GM12873 (cell line): Measurements from ENCODE around the gene PDE4D.

ENCODE experiments used
- CTCF ChIP-seq: IDR thresholded peaks from 2 replicates; pipeline ENCODE4 v1.5.1; 2012; ENCODE audit warnings: low read depth, mild to moderate bottlenecking, moderate library complexity, low read length, control low read depth; ENCODE audit not compliant: insufficient read depth; ENCODE audit errors: missing control alignments

PDE4D gene

GRCh38 chr5:59755476-59755875 lies 138.1 kb downstream of the PDE4D start:
- no peak for TF ChIP-seq CTCF

DNA sequence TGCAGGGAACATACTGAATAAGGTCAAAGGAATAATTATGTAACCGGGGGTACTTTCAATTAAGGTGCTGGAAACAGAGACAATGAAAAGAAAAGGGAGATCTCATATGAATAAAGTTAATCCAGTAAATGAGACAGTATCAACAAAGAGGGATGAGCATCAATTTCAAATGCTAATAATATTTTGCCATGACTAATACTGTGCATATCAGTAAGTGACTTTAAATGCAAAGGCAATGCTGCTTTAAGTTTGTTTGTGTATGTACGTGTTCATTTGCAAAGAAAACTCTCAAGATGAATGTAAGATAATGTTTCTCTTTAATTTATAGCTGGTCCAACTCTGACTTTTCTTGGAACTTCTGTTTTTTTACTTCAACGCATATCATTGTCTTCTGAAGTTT lies 139.9 kb downstream of the PDE4D start:
- no peak for TF ChIP-seq CTCF

DNA sequence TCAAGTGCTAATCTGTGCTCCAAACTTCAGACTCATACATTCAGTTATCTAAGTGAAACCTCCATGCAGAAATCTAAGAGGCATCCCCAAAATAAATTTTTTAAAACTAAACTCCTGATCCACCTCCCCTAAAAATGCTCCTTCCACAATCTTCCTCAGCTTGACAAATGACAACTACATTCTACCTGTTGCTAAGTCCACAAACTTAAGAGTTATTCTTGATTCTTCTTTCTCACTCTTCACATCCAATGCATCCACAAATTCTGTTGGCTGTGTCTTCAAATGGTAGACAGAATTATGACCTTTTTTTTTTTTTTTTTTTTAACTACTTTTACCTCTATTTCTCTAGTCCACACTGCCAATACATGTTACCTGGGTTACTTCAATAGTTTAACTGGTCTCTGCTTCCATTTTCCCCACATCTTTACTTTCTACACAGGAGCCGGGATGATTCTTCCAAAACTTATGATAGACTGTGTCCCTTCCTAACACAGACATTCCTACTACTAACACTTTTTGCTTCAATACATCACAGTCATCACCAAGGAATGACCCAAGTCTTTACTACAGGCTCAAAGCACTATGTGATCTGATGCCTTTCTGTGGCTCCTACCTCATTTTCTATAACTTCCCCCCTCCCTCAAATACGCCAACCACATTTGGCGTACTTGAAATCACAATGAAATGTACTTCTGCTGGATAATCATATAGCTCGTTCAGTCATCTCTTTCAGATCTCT lies 143.6 kb downstream of the PDE4D start:
- TF ChIP-seq CTCF = no peak

GRCh38 chr5:59746241-59746765 lies 147.2 kb downstream of the PDE4D start:
- no peak for TF ChIP-seq CTCF

- no peak for TF ChIP-seq CTCF
These were observed 148.1 kb downstream of the PDE4D start for GRCh38 chr5:59745415-59745863.

DNA sequence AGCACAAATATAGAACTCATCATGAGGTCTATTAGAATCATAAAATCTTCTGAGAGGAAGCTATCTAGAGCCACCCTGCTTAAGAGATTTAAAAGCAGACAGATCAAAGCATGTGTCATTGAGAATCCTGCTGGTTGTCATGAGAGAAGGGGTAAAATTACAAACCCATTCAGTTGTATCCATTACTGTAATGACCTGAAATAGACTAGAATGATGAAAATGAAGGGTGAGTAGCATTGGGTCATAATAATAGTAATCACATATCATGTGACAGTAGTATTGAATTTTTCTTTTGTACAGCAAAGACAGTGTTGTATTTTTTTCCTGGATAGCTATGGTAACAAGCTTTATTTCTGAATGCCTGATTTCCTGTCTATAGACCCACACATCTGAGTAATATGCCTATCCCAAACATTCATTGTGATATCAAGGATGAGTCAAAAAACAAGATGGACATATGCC lies 149.0 kb downstream of the PDE4D start:
- TF ChIP-seq CTCF = no peak

DNA sequence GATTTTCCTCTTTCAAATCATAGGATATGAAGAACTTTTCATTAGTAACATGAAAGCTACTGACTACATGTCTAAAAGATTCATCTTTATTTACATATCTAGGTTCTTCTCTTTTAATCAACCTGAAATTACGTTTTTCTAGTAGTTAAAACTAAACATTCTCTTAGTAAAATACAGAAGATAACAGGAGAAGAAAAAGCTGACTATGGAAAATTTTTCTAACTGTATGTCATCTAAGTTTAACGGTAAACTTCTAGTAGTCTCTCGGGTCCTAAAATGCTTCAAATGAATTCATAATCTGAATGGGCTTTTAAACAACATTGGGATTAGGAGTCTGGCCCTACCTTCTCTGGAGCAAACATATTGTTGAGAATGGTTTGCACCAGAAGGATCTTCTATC lies 151.9 kb downstream of the PDE4D start:
- TF ChIP-seq CTCF = no peak
